Cardiac fibroblast (primary cell): ENCODE results near the gene AK4.

ENCODE experiments used
- DNase-seq, 2 donors: peaks; one replicate each; pipeline versions ENCODE4 v3.0.0 to v3.0.0-alpha.2; 2010; ENCODE audit warnings: low read depth in 2 of 2
- H3K4me3 ChIP-seq, 2 donors: replicated peaks in 1 of 2; 1 replicate in 1 of 2; 2 replicates in 1 of 2; pipeline ENCODE4 v1.5.1; 2011; ENCODE audit warnings: low read depth in 2 of 2, low read length in 2 of 2, mild to moderate bottlenecking in 2 of 2, moderate library complexity in 1 of 2
- CTCF ChIP-seq: IDR thresholded peaks from one replicate; pipeline ENCODE4 v1.5.1; 2011; ENCODE audit warnings: low read depth, mild to moderate bottlenecking, low read length, inconsistent platforms

Gene AK4

GRCh38 chr1:65206836-65207235 is 58.8 kb downstream of the AK4 start:
- no peak for DNase-seq
- TF ChIP-seq CTCF, result no peak

GRCh38 chr1:65207317-65207716 is 59.3 kb downstream of the AK4 start:
- DNase-seq, result no peak
- H3K4me3 ChIP-seq, result no peak overlapping the region
- TF ChIP-seq CTCF, result no peak

More at GRCh38 chr1:65206836-65207235, 58.8 kb downstream of the AK4 start:
- H3K4me3 ChIP-seq, result no peak overlapping the region

- H3K4me3 ChIP-seq, result no peak overlapping the region
- no peak for TF ChIP-seq CTCF
- DNase-seq, result no peak
Measured at GRCh38 chr1:65208563-65208973, 60.6 kb downstream of the AK4 start.

GRCh38 chr1:65209005-65209885 is 61.2 kb downstream of the AK4 start:
- TF ChIP-seq CTCF, result peak; percentile 57
- DNase-seq, result peak; percentile 69 to 70
- H3K4me3 ChIP-seq, result no peak overlapping the region

- DNase-seq, result no peak
- no peak for TF ChIP-seq CTCF
- H3K4me3 ChIP-seq, result no peak overlapping the region
Measured at GRCh38 chr1:65210325-65210724, 62.3 kb downstream of the AK4 start.

GRCh38 chr1:65211331-65211730 is 63.3 kb downstream of the AK4 start:
- H3K4me3 ChIP-seq, result no peak overlapping the region
- TF ChIP-seq CTCF, result no peak
- no peak for DNase-seq
